DOHH2 (cell line): Measurements from ENCODE around the gene EPHB1.

Experiments used
- CTCF ChIP-seq: fragments of 200-600 bp; sonication (generic); IDR thresholded peaks from one replicate; pipeline ENCODE4 v1.5.1; 2014; ENCODE audit warnings: antibody characterized with exemption, mild to moderate bottlenecking, low read depth, low read length; ENCODE audit not compliant: poor library complexity, severe bottlenecking
- EZH2phosphoT487 ChIP-seq: fragments of 200-600 bp; sonication (generic); IDR thresholded peaks from 2 replicates; pipeline ENCODE4 v1.6.1; 2017; ENCODE audit warnings: borderline replicate concordance, mild to moderate bottlenecking, antibody characterized with exemption, low read length, moderate library complexity, mixed read lengths

- TF ChIP-seq CTCF: no peak
- TF ChIP-seq EZH2phosphoT487: no peak
Observed at GRCh38 chr3:135238871-135239614, 444.0 kb downstream of the EPHB1 start.
